DND-41 (cell line): ENCODE results near the gene UPF1.
"Not testable (repeated sequence)": the region's sequence is repeated elsewhere in the genome, so short reads cannot be mapped to it uniquely, and the experiment has no call there.

Source experiments
- ATAC-seq: fragments of 200-7000 bp; cut with Tn5 transposase; 3 replicates; pipeline ENCODE4 v1.9.1; 2021; ENCODE audit warnings: low read depth; ENCODE audit not compliant: insufficient read depth
- DNase-seq: peaks from one replicate; pipeline ENCODE4 v3.0.0-alpha.2; 2020
- H2AFZ ChIP-seq: 2 replicates; pipeline ENCODE4 v1.6.0; 2012; ENCODE audit warnings: low read depth, low read length
- H3K27ac ChIP-seq: 2 replicates; pipeline ENCODE4 v1.5.1; 2012; ENCODE audit warnings: low read length, inconsistent platforms
- H3K27me3 ChIP-seq: fragments of 200-600 bp; sonication (generic); 2 replicates; pipeline ENCODE4 v1.6.0; 2012; ENCODE audit warnings: low read length, mild to moderate bottlenecking, inconsistent platforms; ENCODE audit not compliant: insufficient read depth, poor library complexity
- H3K36me3 ChIP-seq: 2 replicates; pipeline ENCODE4 v1.5.1; 2012; ENCODE audit warnings: low read length, inconsistent platforms; ENCODE audit not compliant: insufficient read depth
- H3K4me1 ChIP-seq: 2 replicates; pipeline ENCODE4 v1.5.1; 2012; ENCODE audit warnings: mild to moderate bottlenecking, low read length; ENCODE audit not compliant: insufficient read depth
- H3K4me2 ChIP-seq: 2 replicates; pipeline ENCODE4 v1.6.0; 2012; ENCODE audit warnings: mild to moderate bottlenecking, moderate library complexity, low read length, inconsistent platforms; ENCODE audit not compliant: insufficient read depth
- H3K4me3 ChIP-seq, 2 experiments: fragments of 200-600 bp in 1 of 2; shearing (Covaris generic) in 1 of 2; 2 replicates each; pipeline ENCODE4 v1.5.1; 2012 to 2016; ENCODE audit warnings: inconsistent platforms in 2 of 2, low read length in 2 of 2, mild to moderate bottlenecking in 2 of 2, low read depth in 1 of 2, moderate library complexity in 1 of 2
- H3K79me2 ChIP-seq: 2 replicates; pipeline ENCODE4 v1.6.0; 2012; ENCODE audit warnings: low read length, inconsistent platforms; ENCODE audit not compliant: insufficient read depth
- H3K9ac ChIP-seq: 2 replicates; pipeline ENCODE4 v1.6.0; 2012; ENCODE audit warnings: low read depth, mild to moderate bottlenecking, inconsistent platforms, low read length, moderate library complexity
- H3K9me3 ChIP-seq: 2 replicates; pipeline ENCODE4 v1.5.1; 2012; ENCODE audit warnings: low read length, moderate library complexity, mild to moderate bottlenecking, inconsistent platforms; ENCODE audit not compliant: insufficient read depth, severe bottlenecking
- H4K20me1 ChIP-seq: 2 replicates; pipeline ENCODE4 v1.6.0; 2012; ENCODE audit warnings: low read length; ENCODE audit not compliant: insufficient read depth
- CTCF ChIP-seq: IDR thresholded peaks from 2 replicates; pipeline ENCODE4 v1.5.1; 2012; ENCODE audit warnings: borderline replicate concordance, low read length, moderate library complexity, mild to moderate bottlenecking; ENCODE audit not compliant: poor library complexity, severe bottlenecking; ENCODE audit errors: extremely low read depth
- EZH2 ChIP-seq: IDR thresholded peaks from 3 replicates; pipeline ENCODE4 v1.6.1; 2012; ENCODE audit warnings: borderline replicate concordance, low read depth, mild to moderate bottlenecking, moderate library complexity, low read length, inconsistent platforms; ENCODE audit not compliant: severe bottlenecking

UPF1 gene

DNA sequence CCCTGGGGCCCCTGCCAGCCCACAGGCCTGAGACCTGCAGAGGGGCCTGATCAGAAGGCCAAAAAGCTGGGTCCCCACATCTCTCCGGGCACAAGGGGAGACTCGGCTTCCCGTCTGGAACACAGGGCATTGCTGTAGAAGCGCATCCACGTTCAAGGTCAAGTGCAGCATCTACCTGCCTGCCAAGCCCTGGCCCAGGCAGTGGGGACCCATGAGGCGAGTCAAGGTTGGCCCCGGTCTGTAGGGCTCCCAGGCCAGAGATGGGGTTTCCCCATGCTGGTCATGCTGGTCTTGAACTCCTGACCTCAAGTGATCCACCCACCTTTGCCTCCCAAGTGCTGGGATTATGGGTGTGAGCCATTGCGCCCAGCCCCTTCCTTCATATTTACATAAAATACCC is 27.1 kb upstream of the UPF1 start:
- TF ChIP-seq CTCF: no peak
- no peak for TF ChIP-seq EZH2
- no peaks in the 10 kb centered on the region for H3K36me3 ChIP-seq

DNA sequence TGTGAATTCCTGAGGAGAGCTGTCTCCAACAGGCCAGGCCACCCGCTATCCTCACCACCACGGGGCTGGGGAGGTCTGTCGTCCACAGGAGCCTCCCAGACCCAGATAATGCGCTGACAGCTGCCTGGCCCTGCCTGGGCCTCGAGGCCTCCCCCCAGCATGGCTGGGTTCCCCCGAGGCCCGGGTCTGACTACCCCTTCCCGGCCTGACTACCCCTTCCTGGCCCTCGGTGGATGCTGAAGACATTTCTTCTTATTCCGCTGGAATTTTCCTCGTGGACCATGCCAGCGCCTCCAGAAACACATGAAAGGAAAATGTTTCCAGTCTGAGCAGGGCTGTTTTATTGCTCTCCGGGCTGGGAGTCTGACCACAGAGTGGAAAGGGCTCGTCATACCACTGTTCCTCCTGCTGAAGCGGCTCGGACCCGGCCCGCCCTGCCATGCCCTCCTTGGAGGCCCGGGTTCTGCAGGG is 23.9 kb upstream of the UPF1 start:
- Histone ChIP-seq H3K4me2 (no peak overlapping the region), H3K9me3 (no peaks in the 10 kb centered on the region), H4K20me1 (no peaks in the 10 kb centered on the region), H3K4me3 (no peak overlapping the region), H3K4me1 (no peaks in the 10 kb centered on the region), H3K9ac (no peak overlapping the region), H3K27ac (no peak overlapping the region), H2AFZ (no peak overlapping the region), H3K79me2 (no peaks in the 10 kb centered on the region), H3K27me3 (no peaks in the 10 kb centered on the region), H3K36me3 (no peaks in the 10 kb centered on the region)
- no peak for DNase-seq
- no peak for TF ChIP-seq EZH2
- TF ChIP-seq CTCF: no peak
- ATAC-seq: no peak

More for the DNA sequence above, 27.1 kb upstream of the UPF1 start:
- Histone ChIP-seq H3K4me2 (no peak overlapping the region), H3K79me2 (no peaks in the 10 kb centered on the region), H3K4me3 (no peak overlapping the region), H3K9me3 (no peaks in the 10 kb centered on the region), H3K27me3 (no peaks in the 10 kb centered on the region), H3K27ac (no peak overlapping the region), H3K9ac (no peak overlapping the region), H3K4me1 (no peaks in the 10 kb centered on the region), H4K20me1 (no peaks in the 10 kb centered on the region; the same call in 1 of the 2 replicates), H2AFZ (no peak overlapping the region)
- ATAC-seq (no peak), DNase-seq (no peak)

DNA sequence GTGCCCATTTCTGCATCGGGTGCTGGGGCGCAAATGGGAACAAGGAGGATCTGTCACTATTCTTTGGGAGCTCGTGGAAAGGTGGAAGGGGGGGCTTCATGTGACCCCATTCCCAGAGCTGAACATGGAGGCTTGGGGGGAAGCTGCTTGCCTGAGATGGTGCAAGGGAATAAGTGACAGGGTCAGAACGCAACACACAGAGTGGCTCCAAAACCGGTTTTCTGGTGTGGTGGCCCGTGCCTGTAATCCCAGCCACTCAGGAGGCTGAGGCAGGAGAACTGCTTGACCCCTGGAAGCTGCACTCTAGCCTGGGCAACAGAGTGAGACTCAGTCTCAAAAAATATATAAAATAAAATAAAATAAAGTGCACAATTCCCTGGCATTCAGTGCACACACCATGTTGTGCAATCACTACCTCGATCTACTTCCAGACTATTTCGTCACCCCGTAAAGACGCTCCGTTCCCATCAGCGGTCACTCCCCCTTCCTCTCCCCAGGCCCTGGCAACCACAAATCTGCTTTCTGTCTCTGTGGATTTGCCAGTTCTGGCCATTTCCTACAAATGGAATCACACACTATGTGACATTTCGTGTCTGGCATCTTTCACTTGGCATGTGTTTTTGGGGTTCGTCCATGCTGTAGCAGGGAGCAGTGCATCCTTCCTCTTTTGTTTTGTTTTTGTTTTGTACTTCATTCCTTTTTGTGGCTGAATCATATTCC is 22.4 kb upstream of the UPF1 start:
- Histone ChIP-seq H3K9me3 (no peaks in the 10 kb centered on the region), H3K79me2 (no peaks in the 10 kb centered on the region), H3K27me3 (no peaks in the 10 kb centered on the region), H3K4me1 (no peaks in the 10 kb centered on the region), H3K4me3 (no peak overlapping the region), H3K36me3 (no peaks in the 10 kb centered on the region), H3K27ac (no peak overlapping the region), H4K20me1 (no peaks in the 10 kb centered on the region), H3K4me2 (no peak overlapping the region), H3K9ac (no peak overlapping the region), H2AFZ (no peak overlapping the region)
- no peak for DNase-seq
- TF ChIP-seq EZH2 (no peak), CTCF (no peak)
- ATAC-seq: no peak

DNA sequence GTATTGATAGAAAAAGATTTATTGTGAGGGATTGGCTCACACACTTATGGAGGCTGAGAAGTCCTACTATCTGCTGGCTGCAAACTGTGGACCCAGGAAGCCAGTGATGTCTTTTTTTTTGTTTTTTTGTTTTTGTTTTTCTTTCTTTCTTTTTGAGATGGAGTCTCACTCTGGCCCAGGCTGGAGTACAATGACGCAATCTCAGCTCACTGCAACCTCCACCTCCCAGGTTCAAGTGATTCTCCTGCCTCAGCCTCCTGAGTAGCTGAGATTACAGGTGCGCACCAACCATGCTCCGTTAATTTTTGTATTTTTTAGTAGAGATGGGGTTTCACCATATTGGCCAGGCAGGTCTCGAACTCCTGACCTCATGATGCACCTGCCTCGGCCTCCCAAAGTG is 20.1 kb upstream of the UPF1 start:
- not testable (repeated sequence) for ATAC-seq, H3K4me2 ChIP-seq, H3K27ac ChIP-seq, H3K9me3 ChIP-seq, H3K36me3 ChIP-seq, H4K20me1 ChIP-seq, H3K79me2 ChIP-seq, DNase-seq, H3K4me1 ChIP-seq, H3K9ac ChIP-seq, H3K27me3 ChIP-seq, H2AFZ ChIP-seq, H3K4me3 ChIP-seq
